Small intestine (tissue), 7 donors: Measurements from ENCODE around the gene SLC39A11. TPM values are rescaled to one million over a fixed set of nuclear protein-coding genes. Genes with fewer than 3 reads are reported as not detected.

ENCODE experiments used
- DNase-seq, 2 donors: peaks; one replicate each; pipeline versions ENCODE4 v3.0.0 to v3.0.0-alpha.2; 2013
- FAIRE-seq: peaks from 2 replicates; lab custom pipeline; 2012; peaks lifted over from hg19 to GRCh38; lab: Jason Lieb, UNC
- H3K27ac ChIP-seq, 3 donors: one replicate each; pipeline ENCODE4 v1.5.1; 2013; ENCODE audit warnings: low read length in 2 of 3, mild to moderate bottlenecking in 2 of 3, control low read depth in 1 of 3, inconsistent platforms in 1 of 3, low read depth in 1 of 3, moderate library complexity in 1 of 3
- H3K27me3 ChIP-seq, 3 donors: one replicate each; pipeline ENCODE4 v1.6.1; 2013; ENCODE audit warnings: low read length in 3 of 3, inconsistent platforms in 1 of 3; ENCODE audit not compliant: control insufficient read depth in 3 of 3, insufficient read depth in 3 of 3
- H3K36me3 ChIP-seq, 3 donors: one replicate each; pipeline ENCODE4 v1.6.1; 2013; ENCODE audit warnings: low read length in 3 of 3, inconsistent platforms in 1 of 3, low read depth in 1 of 3, mild to moderate bottlenecking in 1 of 3, moderate library complexity in 1 of 3; ENCODE audit not compliant: control insufficient read depth in 3 of 3, insufficient read depth in 2 of 3
- H3K4me1 ChIP-seq, 3 donors: one replicate each; pipeline ENCODE4 v1.6.1; 2013; ENCODE audit warnings: low read length in 2 of 3, inconsistent platforms in 1 of 3, low read depth in 1 of 3, mild to moderate bottlenecking in 1 of 3, moderate library complexity in 1 of 3; ENCODE audit not compliant: control insufficient read depth in 3 of 3, insufficient read depth in 2 of 3
- H3K4me3 ChIP-seq, 3 donors: one replicate each; pipeline ENCODE4 v1.5.1; 2013; ENCODE audit warnings: low read length in 3 of 3, control low read depth in 1 of 3, inconsistent platforms in 1 of 3, low read depth in 1 of 3, mild to moderate bottlenecking in 1 of 3, moderate library complexity in 1 of 3
- H3K9me3 ChIP-seq, 2 donors: one replicate each; pipeline ENCODE4 v1.6.1; 2013; ENCODE audit warnings: low read depth in 1 of 2, low read length in 1 of 2; ENCODE audit not compliant: control insufficient read depth in 2 of 2, insufficient read depth in 1 of 2
- WGBS, 3 donors: extraction: QIAGEN DNeasy Blood & Tissue Kit; methylation state at CpG; one replicate each; pipeline ENCODE4 v1.1.7; 2013; 5-methylcytosine and 5-hydroxymethylcytosine counted together
- polyA plus RNA-seq, 4 donors: library from polyadenylated mRNA; stranded (reverse) in 3 of 4; unstranded in 1 of 4; fragments of 200-250 nt in 3 of 4; fragments of 120-200 nt in 1 of 4; gene quantifications; one replicate each; pipeline versions ENCODE4 v1.2.1 to v1.2.3, GENCODE V29; 2013
- donor health status: healthy with polysubstance abuse.
- donor health status: control.
- donor health status: control.
- donor health status: Bipolar disorder and iron deficiency.
- donor health status: healthy.

The SLC39A11 gene
- polyA plus RNA-seq, 4 donors = 2.7 to 53.7 (median 11.3) TPM

- no peak for FAIRE-seq
Observed at GRCh38 chr17:72934927-72935326, 157.6 kb downstream of the SLC39A11 start.

GRCh38 chr17:72931635-72932034 is 160.9 kb downstream of the SLC39A11 start:
- peak overlapping the region in 1 of 3 donors; percentile 54 for H3K27ac ChIP-seq
- FAIRE-seq (no peak), DNase-seq (peak; percentile 80 to 85)
- no peaks in the 10 kb centered on the region for H3K9me3 ChIP-seq
- peaks cover 0 to 40% (median 0%) of the 10 kb centered on the region in 3 donors for H3K4me1 ChIP-seq
- peaks cover 0 to 2% (median 0%) of the 10 kb centered on the region in 3 donors for H3K36me3 ChIP-seq
- H3K4me3 ChIP-seq = no peak overlapping the region
- 54 to 77% (median 60%) methylated on average over 5 of the region's 5 CpGs for WGBS, 3 donors
- H3K27me3 ChIP-seq = no peaks in the 10 kb centered on the region

More at GRCh38 chr17:72934927-72935326, 157.6 kb downstream of the SLC39A11 start:
- no peak for DNase-seq
- WGBS, 3 donors = 84 to 88% (median 86%) methylated on average over 8 of the region's 8 CpGs
- no peak overlapping the region for H3K4me3 ChIP-seq
- no peaks in the 10 kb centered on the region for H3K9me3 ChIP-seq
- no peaks in the 10 kb centered on the region for H3K27me3 ChIP-seq
- no peak overlapping the region for H3K27ac ChIP-seq
- peaks cover 0 to 14% (median 0%) of the 10 kb centered on the region in 3 donors for H3K4me1 ChIP-seq
- H3K36me3 ChIP-seq = peaks cover 0 to 5% (median 0%) of the 10 kb centered on the region in 3 donors

DNA sequence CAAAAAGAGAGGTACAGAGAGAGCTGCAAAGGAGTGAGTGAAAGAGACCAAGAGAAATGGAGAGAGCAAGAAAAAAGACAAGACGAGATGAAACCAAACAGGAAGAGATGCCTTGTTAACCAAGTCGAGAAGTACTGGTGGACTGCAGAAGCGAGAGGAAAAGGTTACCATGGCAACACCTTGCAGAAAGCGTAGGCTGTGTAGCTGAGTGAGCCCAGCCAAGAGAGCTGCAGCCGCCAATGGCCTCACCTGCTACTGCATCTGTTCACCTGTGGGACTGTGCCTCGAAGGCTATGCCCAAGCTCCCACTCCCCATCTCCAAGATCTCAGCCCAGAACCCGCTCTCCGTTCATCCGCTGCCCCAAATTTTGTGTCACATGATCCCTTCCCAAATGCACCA is 161.3 kb downstream of the SLC39A11 start:
- no peaks in the 10 kb centered on the region for H3K27me3 ChIP-seq
- WGBS, 3 donors = 79 to 80% (median 80%) methylated on average over 9 of the region's 9 CpGs
- H3K36me3 ChIP-seq = peaks cover 0 to 2% (median 0%) of the 10 kb centered on the region in 3 donors
- H3K4me1 ChIP-seq = peaks cover 0 to 45% (median 0%) of the 10 kb centered on the region in 3 donors
- H3K9me3 ChIP-seq = no peaks in the 10 kb centered on the region
- H3K27ac ChIP-seq = peak overlapping the region in 1 of 3 donors; percentile 54
- FAIRE-seq (no peak), DNase-seq (no peak)
- H3K4me3 ChIP-seq = no peak overlapping the region

DNA sequence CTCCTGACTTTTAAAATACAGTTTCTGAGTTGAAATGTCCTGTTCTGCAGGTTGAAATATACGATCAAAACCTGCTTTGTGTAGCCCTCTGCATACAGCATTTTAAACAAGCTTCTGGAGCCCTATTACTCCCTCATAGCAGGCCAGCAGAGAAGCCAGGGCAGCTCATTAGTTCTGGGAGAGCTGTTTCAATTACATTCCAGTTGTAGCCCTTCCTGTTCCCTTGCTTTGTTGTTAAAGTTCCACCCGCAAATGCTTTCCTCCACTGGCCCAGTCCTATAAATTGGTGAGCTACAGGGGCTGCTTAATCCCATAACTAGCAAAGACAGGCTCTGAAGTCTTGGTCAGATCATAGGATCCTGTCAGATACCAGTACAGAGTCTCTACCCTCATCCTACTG is 162.5 kb downstream of the SLC39A11 start:
- FAIRE-seq = no peak
- no peak for DNase-seq
- Histone ChIP-seq H3K9me3 (no peaks in the 10 kb centered on the region), H3K36me3 (no peaks in the 10 kb centered on the region), H3K4me3 (no peak overlapping the region), H3K4me1 (peaks cover 0 to 45% (median 0%) of the 10 kb centered on the region in 3 donors), H3K27me3 (no peaks in the 10 kb centered on the region), H3K27ac (no peak overlapping the region)
- 85 to 91% (median 88%) methylated on average over 2 of the region's 2 CpGs for WGBS, 3 donors

DNA sequence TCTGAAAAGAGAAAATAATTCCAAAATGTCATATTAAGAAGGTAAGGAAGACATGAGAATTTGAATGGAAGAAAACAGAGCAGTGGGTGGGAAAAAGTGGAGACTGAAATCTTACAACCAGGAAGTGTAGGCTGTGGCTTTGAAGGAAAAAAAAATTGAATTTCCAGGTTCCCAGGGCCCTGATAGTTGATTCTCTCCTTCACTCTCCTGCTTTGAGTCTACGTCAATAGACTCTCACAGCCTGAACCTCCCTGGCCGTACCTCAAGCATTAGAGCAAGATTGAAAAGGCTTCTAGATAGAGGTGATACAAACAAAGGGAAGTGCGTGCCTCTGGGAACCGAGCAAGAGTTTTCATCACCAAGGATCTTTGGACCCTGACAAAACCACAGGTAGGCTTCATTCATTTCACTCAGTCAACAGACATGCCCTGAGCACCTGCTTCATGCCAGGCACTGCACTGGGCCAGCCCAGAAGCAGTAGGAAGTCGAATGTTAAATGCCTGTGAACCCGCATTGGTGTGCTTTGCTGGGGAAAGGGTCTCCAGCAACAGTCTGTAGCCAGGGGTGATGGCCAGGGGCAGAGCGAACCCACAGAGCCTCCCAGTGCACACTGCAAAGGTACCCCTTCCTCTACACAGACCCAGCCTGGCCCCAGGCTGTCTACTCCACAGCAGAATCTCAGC is 163.9 kb downstream of the SLC39A11 start:
- 31 to 69% (median 49%) methylated on average over 7 of the region's 7 CpGs for WGBS, 3 donors
- Histone ChIP-seq H3K4me3 (no peak overlapping the region), H3K9me3 (no peaks in the 10 kb centered on the region), H3K36me3 (no peaks in the 10 kb centered on the region), H3K27ac (peak overlapping the region; percentile 15 to 67 (median 61)), H3K27me3 (no peaks in the 10 kb centered on the region), H3K4me1 (peaks cover 0 to 52% (median 2%) of the 10 kb centered on the region in 3 donors)
- FAIRE-seq (no peak), DNase-seq (peak; percentile 87 to 91)

DNA sequence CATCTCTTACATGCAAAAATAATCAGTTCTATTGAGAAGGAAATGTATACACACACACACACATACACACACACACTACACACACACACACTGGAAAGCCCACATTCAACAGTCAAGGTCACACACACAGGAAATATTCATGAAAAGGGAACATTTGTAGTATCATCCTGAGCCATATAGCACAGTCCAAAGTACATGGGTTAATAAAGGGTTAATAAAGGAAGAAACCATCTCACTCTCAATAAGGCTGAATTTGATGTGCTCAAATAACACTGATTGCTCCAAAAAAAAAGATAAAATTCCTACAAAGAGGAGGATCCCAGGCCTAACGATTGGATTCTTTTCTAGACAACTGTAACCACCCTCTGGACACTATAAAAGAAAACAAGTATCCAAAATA is 164.7 kb downstream of the SLC39A11 start:
- DNase-seq = peak in 1 of 2 donors; percentile 37
- Histone ChIP-seq H3K36me3 (no peaks in the 10 kb centered on the region), H3K4me1 (peaks cover 0 to 59% (median 4%) of the 10 kb centered on the region in 3 donors), H3K9me3 (no peaks in the 10 kb centered on the region), H3K4me3 (no peak overlapping the region), H3K27me3 (no peaks in the 10 kb centered on the region), H3K27ac (peak overlapping the region in 2 of 3 donors; percentile 15 to 67)
- no peak for FAIRE-seq
- WGBS, 3 donors = 54 to 70% (median 55%) methylated on average over 1 of the region's 1 CpG

DNA sequence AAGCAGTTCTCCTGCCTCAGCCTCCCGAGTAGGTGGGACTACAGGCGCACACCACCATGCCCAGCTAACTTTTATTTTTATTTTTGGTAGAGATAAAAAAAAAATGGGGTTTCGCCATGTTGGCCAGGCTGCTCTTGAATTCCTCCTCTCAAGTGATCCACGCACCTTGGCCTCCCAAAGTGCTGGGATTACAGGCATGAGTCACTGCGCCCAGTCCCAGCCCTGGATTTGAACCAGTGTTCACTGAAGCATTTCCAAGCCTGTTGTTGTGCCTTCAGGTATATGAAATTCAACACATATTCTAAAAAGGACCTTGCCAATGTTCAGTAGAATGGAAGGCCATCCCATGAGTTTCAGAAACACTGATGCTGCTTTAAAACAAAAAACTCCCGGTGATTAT is 165.3 kb downstream of the SLC39A11 start:
- DNase-seq (no peak), FAIRE-seq (no peak)
- H3K36me3 ChIP-seq = no peaks in the 10 kb centered on the region
- H3K9me3 ChIP-seq = no peaks in the 10 kb centered on the region
- peaks cover 0 to 65% (median 4%) of the 10 kb centered on the region in 3 donors for H3K4me1 ChIP-seq
- no peaks in the 10 kb centered on the region for H3K27me3 ChIP-seq
- peak overlapping the region in 1 of 3 donors; percentile 4 for H3K27ac ChIP-seq
- 80 to 91% (median 89%) methylated on average over 6 of the region's 6 CpGs for WGBS, 3 donors
- no peak overlapping the region for H3K4me3 ChIP-seq

DNA sequence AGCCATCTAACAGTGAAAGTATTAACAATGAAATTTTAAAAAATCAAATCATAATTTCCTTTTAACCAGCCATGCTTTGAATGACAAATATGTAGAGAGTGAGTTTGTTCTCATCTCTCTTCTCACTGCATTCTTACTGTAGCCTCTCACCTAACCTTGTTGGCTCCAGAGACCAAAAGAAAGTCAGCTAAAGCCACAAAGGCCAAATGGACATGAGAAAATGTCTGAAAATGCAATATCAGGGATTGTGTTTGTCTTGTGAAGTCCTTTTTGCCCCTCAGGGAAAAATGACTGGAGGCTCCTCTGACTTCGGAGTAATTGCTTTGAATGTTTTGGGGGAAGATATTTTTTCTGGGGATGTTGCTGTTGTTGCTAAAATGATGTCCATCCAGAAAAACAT is 166.3 kb downstream of the SLC39A11 start:
- FAIRE-seq = no peak
- Histone ChIP-seq H3K9me3 (no peaks in the 10 kb centered on the region), H3K27ac (no peak overlapping the region), H3K4me1 (peaks cover 0 to 61% (median 4%) of the 10 kb centered on the region in 3 donors), H3K27me3 (no peaks in the 10 kb centered on the region), H3K4me3 (no peak overlapping the region), H3K36me3 (no peaks in the 10 kb centered on the region)
- WGBS, 3 donors = 95 to 100% (median 97%) methylated on average over 1 of the region's 1 CpG
- no peak for DNase-seq
